ENCODE measurements around the gene LAMTOR5. TPM values are rescaled to one million over a fixed set of nuclear protein-coding genes. Genes with fewer than 3 reads are reported as not detected.

Gene LAMTOR5
- total RNA-seq, 2 experiments from 2014 or later = 170 to 173 TPM

GRCh38 chr1:110385369-110385768 is 22.1 kb downstream of the LAMTOR5 start:
- peaks cover 4% of the 10 kb centered on the region for H3K36me3 Mint-ChIP-seq
- H3K27ac Mint-ChIP-seq = no peak overlapping the region
- peaks cover 13% of the 10 kb centered on the region for H3K4me1 Mint-ChIP-seq
- H3K27me3 Mint-ChIP-seq = no peaks in the 10 kb centered on the region
- H3K4me3 Mint-ChIP-seq = no peak overlapping the region
- DNase-seq = no peak
- no peaks in the 10 kb centered on the region for H3K9me3 Mint-ChIP-seq

GRCh38 chr1:110384581-110385321 is 22.7 kb downstream of the LAMTOR5 start:
- peak overlapping the region; percentile 9 for H3K27ac Mint-ChIP-seq
- no peaks in the 10 kb centered on the region for H3K27me3 Mint-ChIP-seq
- peaks cover 8% of the 10 kb centered on the region for H3K36me3 Mint-ChIP-seq
- peaks cover 13% of the 10 kb centered on the region for H3K4me1 Mint-ChIP-seq
- DNase-seq = no peak
- no peak overlapping the region for H3K4me3 Mint-ChIP-seq
- no peaks in the 10 kb centered on the region for H3K9me3 Mint-ChIP-seq

- no peak for DNase-seq
- Mint-ChIP-seq H3K4me3 (no peak overlapping the region), H3K4me1 (peaks cover 13% of the 10 kb centered on the region), H3K27me3 (no peaks in the 10 kb centered on the region), H3K36me3 (peaks cover 8% of the 10 kb centered on the region), H3K9me3 (no peaks in the 10 kb centered on the region), H3K27ac (peak overlapping the region; percentile 51)
Measured at GRCh38 chr1:110383251-110383990, 24.1 kb downstream of the LAMTOR5 start.

- H3K4me3 Mint-ChIP-seq = no peak overlapping the region
- DNase-seq = no peak
- H3K4me1 Mint-ChIP-seq = peaks cover 13% of the 10 kb centered on the region
- no peak overlapping the region for H3K27ac Mint-ChIP-seq
- H3K36me3 Mint-ChIP-seq = peaks cover 8% of the 10 kb centered on the region
- no peaks in the 10 kb centered on the region for H3K27me3 Mint-ChIP-seq
- H3K9me3 Mint-ChIP-seq = no peaks in the 10 kb centered on the region
Measured at GRCh38 chr1:110380672-110381283, 26.7 kb downstream of the LAMTOR5 start.

- H3K36me3 Mint-ChIP-seq = peaks cover 13% of the 10 kb centered on the region
- H3K9me3 Mint-ChIP-seq = no peaks in the 10 kb centered on the region
- no peaks in the 10 kb centered on the region for H3K27me3 Mint-ChIP-seq
- DNase-seq = no peak
- H3K4me1 Mint-ChIP-seq = peaks cover 5% of the 10 kb centered on the region
- no peak overlapping the region for H3K4me3 Mint-ChIP-seq
- no peak overlapping the region for H3K27ac Mint-ChIP-seq
Measured at GRCh38 chr1:110375490-110375889, 32.0 kb downstream of the LAMTOR5 start.

GRCh38 chr1:110370827-110371226 is 36.7 kb downstream of the LAMTOR5 start:
- Mint-ChIP-seq H3K27ac (no peak overlapping the region), H3K9me3 (no peaks in the 10 kb centered on the region), H3K27me3 (no peaks in the 10 kb centered on the region), H3K4me3 (no peak overlapping the region), H3K36me3 (peaks cover 15% of the 10 kb centered on the region), H3K4me1 (peaks cover 7% of the 10 kb centered on the region)
- DNase-seq = no peak

GRCh38 chr1:110364221-110364620 is 43.3 kb downstream of the LAMTOR5 start:
- Mint-ChIP-seq H3K27ac (no peak overlapping the region), H3K4me3 (no peak overlapping the region), H3K27me3 (no peaks in the 10 kb centered on the region), H3K4me1 (peaks cover 5% of the 10 kb centered on the region), H3K9me3 (no peaks in the 10 kb centered on the region), H3K36me3 (peaks cover 19% of the 10 kb centered on the region)
- no peak for DNase-seq

GRCh38 chr1:110361856-110362255 is 45.6 kb downstream of the LAMTOR5 start:
- Mint-ChIP-seq H3K4me3 (no peak overlapping the region), H3K27ac (no peak overlapping the region), H3K36me3 (peaks cover 26% of the 10 kb centered on the region), H3K9me3 (no peaks in the 10 kb centered on the region), H3K27me3 (no peaks in the 10 kb centered on the region), H3K4me1 (peaks cover 8% of the 10 kb centered on the region)
- no peak for DNase-seq

- H3K9me3 Mint-ChIP-seq = no peaks in the 10 kb centered on the region
- H3K27ac Mint-ChIP-seq = no peak overlapping the region
- H3K4me1 Mint-ChIP-seq = peaks cover 16% of the 10 kb centered on the region
- H3K4me3 Mint-ChIP-seq = no peak overlapping the region
- no peak for DNase-seq
- no peaks in the 10 kb centered on the region for H3K27me3 Mint-ChIP-seq
- peaks cover 26% of the 10 kb centered on the region for H3K36me3 Mint-ChIP-seq
Measured at GRCh38 chr1:110360431-110360830, 47.1 kb downstream of the LAMTOR5 start.

- H3K27me3 Mint-ChIP-seq = no peaks in the 10 kb centered on the region
- peak overlapping the region; percentile 1 for H3K27ac Mint-ChIP-seq
- H3K4me1 Mint-ChIP-seq = peaks cover 28% of the 10 kb centered on the region
Measured at GRCh38 chr1:110356379-110356778, 51.1 kb downstream of the LAMTOR5 start.

GRCh38 chr1:110355321-110355720 is 52.2 kb downstream of the LAMTOR5 start:
- peaks cover 31% of the 10 kb centered on the region for H3K4me1 Mint-ChIP-seq
- no peaks in the 10 kb centered on the region for H3K9me3 Mint-ChIP-seq
- no peak for DNase-seq
- no peak overlapping the region for H3K4me3 Mint-ChIP-seq
- no peaks in the 10 kb centered on the region for H3K27me3 Mint-ChIP-seq
- H3K27ac Mint-ChIP-seq = no peak overlapping the region
- H3K36me3 Mint-ChIP-seq = peaks cover 18% of the 10 kb centered on the region

More at GRCh38 chr1:110356379-110356778, 51.1 kb downstream of the LAMTOR5 start:
- Mint-ChIP-seq H3K9me3 (no peaks in the 10 kb centered on the region), H3K36me3 (peaks cover 19% of the 10 kb centered on the region), H3K4me3 (no peak overlapping the region)
- DNase-seq = no peak

Other genes starting within 250 kb of the LAMTOR5 start
- 1 to 10 TPM; 6.9 to 8.0 TPM for gene KCNC4, start 197.4 kb downstream of the LAMTOR5 start, total RNA-seq
- gene RBM15, start 68.3 kb downstream of the LAMTOR5 start, total RNA-seq = 10 to 100 TPM; 69.8 to 71.0 TPM
- gene SLC16A4, start 16.7 kb downstream of the LAMTOR5 start, total RNA-seq = under 1 TPM; 0.20 to 0.21 TPM
- not detected for gene PROK1, start 43.5 kb upstream of the LAMTOR5 start, total RNA-seq
- not detected for gene KCNA10, start 111.5 kb upstream of the LAMTOR5 start, total RNA-seq
- gene KCNA2, start 198.7 kb upstream of the LAMTOR5 start, total RNA-seq = under 1 TPM; 0.04 to 0.08 TPM